ENCODE data around the gene PXYLP1.

DNA sequence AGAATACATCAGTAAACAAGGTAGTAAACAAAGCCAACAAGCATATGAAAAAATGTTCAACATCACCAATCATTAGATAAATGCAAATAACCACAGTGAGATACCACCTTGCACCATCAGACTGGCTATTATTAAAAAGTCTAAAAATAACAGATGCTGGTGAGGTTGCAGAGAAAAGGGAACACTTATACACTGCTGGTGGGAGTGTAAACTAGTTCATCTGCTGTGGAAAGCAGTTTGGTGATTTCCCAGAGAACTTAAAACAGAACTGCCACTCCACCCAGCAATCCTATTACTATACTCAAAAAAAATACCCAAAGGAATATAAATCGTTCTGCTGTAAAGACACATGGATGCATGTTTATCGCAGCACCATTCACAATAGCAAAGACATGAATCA, 106.4 kb downstream of the PXYLP1 start:
- TF ChIP-seq CTCF (IDR thresholded peaks at IDR 0.05; ENCODE audit: low read depth, low read length) (no peak), MYC (IDR thresholded peaks at IDR 0.05; ENCODE audit: low read depth, low read length) (no peak), POLR2A (IDR thresholded peaks at IDR 0.05; ENCODE audit: extremely low read depth, insufficient read length) (no peak)

Measured in NB4 (cell line).